Activated CD4-positive, alpha-beta memory T cell treated with anti-CD3 and anti-CD28 coated beads, Interleukin-2, amount 10 ng/mL, durations not matched to agents 7 days and 5 days (primary cell): ENCODE results near the gene UCK2. TPM values are rescaled to one million over a fixed set of nuclear protein-coding genes. Genes with fewer than 3 reads are reported as not detected.
"Not testable (repeated sequence)": the region's sequence is repeated elsewhere in the genome, so short reads cannot be mapped to it uniquely, and the experiment has no call there.

Source experiments
- CTCF ChIA-PET: fragments of 350-600 bp; sonication (Branson Sonifier 250); formaldehyde crosslinking; loops from one replicate; lab custom pipeline; 2021; ENCODE audit warnings: antibody characterized with exemption, inconsistent platforms; lab: Charles Lee
- POLR2A ChIA-PET: fragments of 350-600 bp; sonication (Branson Sonifier 250); formaldehyde crosslinking; loops from one replicate; lab custom pipeline; 2021; ENCODE audit warnings: antibody characterized with exemption; lab: Charles Lee
- DNase-seq: peaks from one replicate; pipeline ENCODE4 v3.0.0-alpha.2; 2020
- H3K27ac Mint-ChIP-seq: one replicate; pipeline ENCODE4 v1.8.0; 2021; ENCODE audit warnings: mild to moderate bottlenecking, mixed read lengths
- H3K27me3 Mint-ChIP-seq: one replicate; pipeline ENCODE4 v1.8.0; 2021; ENCODE audit warnings: mixed read lengths
- H3K36me3 Mint-ChIP-seq: one replicate; pipeline ENCODE4 v1.8.0; 2021; ENCODE audit warnings: low read depth, mixed read lengths
- H3K4me1 Mint-ChIP-seq: one replicate; pipeline ENCODE4 v1.8.0; 2021; ENCODE audit warnings: mixed read lengths
- H3K4me3 Mint-ChIP-seq: one replicate; pipeline ENCODE4 v1.8.0; 2021; ENCODE audit warnings: mild to moderate bottlenecking, mixed read lengths
- H3K9me3 Mint-ChIP-seq: one replicate; pipeline ENCODE4 v1.8.0; 2021; ENCODE audit warnings: mixed read lengths
- total RNA-seq, 2 experiments: library from RNA; stranded (reverse); gene quantifications; one replicate each; pipeline ENCODE4 v1.2.3, GENCODE V29; 2021

Gene UCK2
- total RNA-seq, result 10 to 100 TPM; 32.1 to 34.4 TPM

DNA sequence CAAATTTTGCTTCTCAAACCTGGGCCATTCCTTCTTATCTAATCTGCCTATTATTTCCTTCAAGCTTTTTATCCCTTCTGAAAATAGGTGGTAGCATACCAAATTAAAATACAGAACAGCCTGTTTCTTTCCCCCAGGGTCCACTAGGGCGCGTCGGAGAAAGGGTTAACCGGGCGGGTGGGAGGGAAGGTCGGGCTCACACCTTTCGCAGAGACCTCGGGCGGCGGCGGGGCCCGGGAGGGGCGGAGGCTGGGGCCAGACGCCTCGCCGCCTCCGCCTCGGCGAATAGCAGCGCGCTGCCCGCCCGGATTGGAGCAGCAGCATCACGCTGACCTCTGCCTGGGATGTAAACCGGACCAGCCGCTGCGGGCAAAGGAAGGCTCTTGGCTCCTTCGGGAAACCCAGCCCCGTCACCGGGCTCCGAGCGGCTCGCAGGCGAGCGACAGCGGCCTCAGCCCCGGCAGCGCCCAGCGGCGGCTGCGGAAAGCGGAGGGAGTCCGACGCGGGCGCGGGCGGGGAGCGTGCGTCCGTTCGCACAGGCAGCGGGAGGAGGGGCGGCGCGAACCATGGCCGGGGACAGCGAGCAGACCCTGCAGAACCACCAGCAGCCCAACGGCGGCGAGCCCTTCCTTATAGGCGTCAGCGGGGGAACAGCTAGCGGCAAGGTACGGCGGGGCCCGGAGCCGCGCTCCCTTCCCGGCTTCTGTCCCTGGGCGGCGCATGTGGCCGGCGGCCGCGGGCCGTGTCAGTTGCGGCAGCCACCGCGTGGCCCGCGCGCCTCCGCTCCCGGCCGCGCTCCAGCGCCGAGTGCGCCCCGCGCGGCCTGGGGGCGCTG lies at the start of gene UCK2:
UCK2 (plus strand) TSS at position 347 of the 835 bp plus-strand sequence; CDS start at position 567, 220 bp downstream.
- CTCF ChIA-PET, result interaction anchor here (0.7 to 3.7 kb wide), 5 partner anchors 18 to 90 kb away, joined by 3 to 12 read pairs (median 3); partner anchors contain the start of gene TMCO1
- peak within 1 kb of the TSS; percentile 90 for H3K4me3 Mint-ChIP-seq

GRCh38 chr1:165778197-165778596 lies 49.2 kb upstream of the UCK2 start:
- H3K4me1 Mint-ChIP-seq, H3K4me3 Mint-ChIP-seq, H3K36me3 Mint-ChIP-seq, CTCF ChIA-PET, DNase-seq, POLR2A ChIA-PET, H3K9me3 Mint-ChIP-seq, H3K27ac Mint-ChIP-seq: not testable (repeated sequence)
- H3K27me3 Mint-ChIP-seq, result peaks cover 12% of the 10 kb centered on the region

More for the DNA sequence above, at the start of gene UCK2:
- POLR2A ChIA-PET, result interaction anchor here (0.8 to 5.9 kb wide), 4 partner anchors 10 to 58 kb away, joined by 3 to 60 read pairs (median 11); partner anchors contain the start of gene TMCO1
- Mint-ChIP-seq H3K36me3 (peaks cover 4% of the 10 kb centered on the region), H3K27ac (peak within 1 kb of the TSS; percentile 83), H3K27me3 (no peaks in the 10 kb centered on the region), H3K9me3 (no peaks in the 10 kb centered on the region), H3K4me1 (peaks cover 26% of the 10 kb centered on the region)
- peak; percentile 63 for DNase-seq

GRCh38 chr1:165783519-165783918 lies 43.9 kb upstream of the UCK2 start:
- POLR2A ChIA-PET, H3K27ac Mint-ChIP-seq, CTCF ChIA-PET, H3K36me3 Mint-ChIP-seq, DNase-seq, H3K4me3 Mint-ChIP-seq, H3K27me3 Mint-ChIP-seq, H3K4me1 Mint-ChIP-seq, H3K9me3 Mint-ChIP-seq: not testable (repeated sequence)

GRCh38 chr1:165787741-165788140 lies 39.7 kb upstream of the UCK2 start:
- H3K4me1 Mint-ChIP-seq, result no peaks in the 10 kb centered on the region
- no peak overlapping the region for H3K27ac Mint-ChIP-seq
- no peaks in the 10 kb centered on the region for H3K9me3 Mint-ChIP-seq
- no peak for DNase-seq
- H3K36me3 Mint-ChIP-seq, result no peaks in the 10 kb centered on the region
- CTCF ChIA-PET, result no interaction called here
- POLR2A ChIA-PET, result no interaction called here
- no peak overlapping the region for H3K4me3 Mint-ChIP-seq
- peaks cover 12% of the 10 kb centered on the region for H3K27me3 Mint-ChIP-seq

- Mint-ChIP-seq H3K27ac (no peak overlapping the region), H3K27me3 (peaks cover 17% of the 10 kb centered on the region), H3K36me3 (no peaks in the 10 kb centered on the region), H3K9me3 (no peaks in the 10 kb centered on the region), H3K4me1 (no peaks in the 10 kb centered on the region), H3K4me3 (no peak overlapping the region)
- ChIA-PET CTCF (no interaction called here), POLR2A (no interaction called here)
- no peak for DNase-seq
These were observed 33.5 kb upstream of the UCK2 start for GRCh38 chr1:165793951-165794350.

DNA sequence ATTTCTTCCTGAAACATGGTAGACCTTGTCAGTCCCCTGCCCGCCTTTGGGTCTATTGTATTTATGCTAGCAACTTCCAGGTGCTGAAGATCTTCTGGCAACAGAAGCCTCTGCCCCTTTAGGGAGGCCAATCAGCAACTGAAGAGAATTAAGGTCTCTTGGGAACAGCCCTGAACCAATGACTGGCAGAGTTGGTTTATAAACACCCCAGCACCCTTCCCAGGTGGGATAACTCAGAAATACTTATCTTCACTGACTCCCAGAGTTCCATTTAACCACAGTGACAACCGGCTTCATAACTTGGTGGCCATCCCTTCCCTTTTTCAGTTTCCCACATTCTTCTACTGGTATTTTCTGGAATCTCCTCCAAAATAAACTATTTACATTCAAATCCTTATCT lies 31.5 kb upstream of the UCK2 start:
- Mint-ChIP-seq H3K9me3 (peaks cover 3% of the 10 kb centered on the region), H3K36me3 (no peaks in the 10 kb centered on the region), H3K27ac (no peak overlapping the region), H3K4me3 (no peak overlapping the region), H3K27me3 (peaks cover 25% of the 10 kb centered on the region), H3K4me1 (no peaks in the 10 kb centered on the region)
- ChIA-PET CTCF (no interaction called here), POLR2A (no interaction called here)
- no peak for DNase-seq

DNA sequence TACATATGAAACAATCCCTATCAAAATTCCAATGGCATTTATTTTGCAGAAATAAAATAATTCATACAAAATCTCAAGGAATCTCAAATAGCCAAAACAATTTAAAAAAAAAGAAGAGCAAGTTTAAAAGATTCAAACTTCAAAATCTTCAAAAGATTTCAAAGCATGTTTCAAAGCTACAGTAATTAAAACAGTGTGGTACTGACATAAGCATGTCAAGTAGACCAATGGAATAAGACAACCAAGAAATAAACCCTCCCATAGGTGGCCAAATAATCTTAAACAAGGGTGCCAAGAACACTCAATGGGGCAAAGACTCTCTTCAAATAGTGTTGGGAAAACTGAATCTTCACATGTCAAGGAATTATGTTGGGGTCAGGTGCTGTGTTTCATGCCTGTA lies 28.0 kb upstream of the UCK2 start:
- DNase-seq, result no peak
- CTCF ChIA-PET, result no interaction called here
- H3K4me3 Mint-ChIP-seq, result no peak overlapping the region
- POLR2A ChIA-PET, result no interaction called here
- H3K9me3 Mint-ChIP-seq, result peaks cover 3% of the 10 kb centered on the region
- no peak overlapping the region for H3K27ac Mint-ChIP-seq
- no peaks in the 10 kb centered on the region for H3K4me1 Mint-ChIP-seq
- peaks cover 2% of the 10 kb centered on the region for H3K36me3 Mint-ChIP-seq
- peaks cover 31% of the 10 kb centered on the region for H3K27me3 Mint-ChIP-seq

DNA sequence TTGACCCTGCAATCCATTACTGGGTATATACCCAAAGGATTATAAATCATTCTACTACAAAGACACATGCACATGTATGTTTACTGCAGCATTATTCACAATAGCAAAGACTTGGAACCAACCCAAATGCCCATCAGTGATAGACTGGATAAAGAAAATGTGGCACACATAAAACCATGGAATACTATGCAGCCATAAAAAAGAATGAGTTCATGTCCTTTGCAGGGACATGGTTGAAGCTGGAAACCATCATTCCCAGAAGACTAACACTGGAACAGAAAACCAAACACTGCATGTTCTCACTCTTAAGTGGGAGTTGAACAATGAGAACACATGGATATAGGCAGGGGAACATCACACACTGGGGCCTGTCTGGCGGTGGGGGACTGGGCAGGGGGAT lies 22.9 kb upstream of the UCK2 start:
- CTCF ChIA-PET, H3K9me3 Mint-ChIP-seq, POLR2A ChIA-PET, H3K27ac Mint-ChIP-seq, H3K36me3 Mint-ChIP-seq, DNase-seq, H3K4me3 Mint-ChIP-seq, H3K4me1 Mint-ChIP-seq: not testable (repeated sequence)
- peaks cover 34% of the 10 kb centered on the region for H3K27me3 Mint-ChIP-seq

GRCh38 chr1:165807613-165808012 lies 19.8 kb upstream of the UCK2 start:
- ChIA-PET POLR2A (no interaction called here), CTCF (no interaction called here)
- Mint-ChIP-seq H3K36me3 (peaks cover 2% of the 10 kb centered on the region), H3K9me3 (no peaks in the 10 kb centered on the region), H3K27me3 (peaks cover 25% of the 10 kb centered on the region), H3K4me1 (no peaks in the 10 kb centered on the region), H3K27ac (no peak overlapping the region), H3K4me3 (no peak overlapping the region)
- DNase-seq, result no peak

DNA sequence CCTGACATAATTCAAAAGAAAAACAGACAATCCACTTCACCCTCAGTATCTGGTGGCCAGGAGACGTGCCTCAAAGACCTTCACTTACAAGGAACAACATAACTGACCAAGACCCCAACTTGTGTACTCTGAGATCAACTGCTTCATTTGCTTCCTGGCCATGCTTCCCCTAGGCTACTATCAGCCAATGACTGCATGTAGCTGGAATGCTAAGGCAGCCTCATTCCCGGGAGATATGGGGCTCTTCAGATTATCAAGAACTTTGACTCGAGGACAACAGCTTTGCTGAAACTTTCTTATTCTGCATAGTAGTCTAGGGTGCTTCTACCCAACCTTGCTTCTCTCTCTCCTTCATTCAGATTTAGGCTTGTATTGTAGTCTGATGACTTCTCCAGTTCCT lies 11.7 kb upstream of the UCK2 start:
- no peak for DNase-seq
- no peaks in the 10 kb centered on the region for H3K36me3 Mint-ChIP-seq
- H3K27me3 Mint-ChIP-seq, result peaks cover 7% of the 10 kb centered on the region
- H3K4me3 Mint-ChIP-seq, result no peak overlapping the region
- POLR2A ChIA-PET, result no interaction called here
- no peaks in the 10 kb centered on the region for H3K4me1 Mint-ChIP-seq
- CTCF ChIA-PET, result no interaction called here
- no peak overlapping the region for H3K27ac Mint-ChIP-seq
- no peaks in the 10 kb centered on the region for H3K9me3 Mint-ChIP-seq

DNA sequence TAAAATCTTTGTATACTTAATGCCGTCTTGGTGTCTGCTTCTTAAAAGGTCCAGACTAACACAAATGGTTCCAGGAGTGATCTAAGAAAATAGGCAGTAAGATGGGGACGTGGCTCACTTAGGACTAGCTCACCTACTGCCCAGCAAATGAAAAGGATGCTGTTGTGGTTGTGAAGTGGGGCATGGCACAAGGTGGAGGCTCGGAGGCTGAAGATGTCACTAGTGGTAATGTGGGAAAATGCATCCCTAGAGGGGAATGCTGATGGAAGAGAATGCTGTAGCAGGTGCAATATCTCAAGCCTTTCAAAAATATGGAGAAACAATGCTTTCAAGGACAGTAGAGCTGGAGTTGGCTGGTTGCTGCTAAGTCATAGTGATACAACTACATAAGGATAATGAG lies 11.3 kb upstream of the UCK2 start:
- Mint-ChIP-seq H3K9me3 (no peaks in the 10 kb centered on the region), H3K4me3 (no peak overlapping the region), H3K27ac (no peak overlapping the region), H3K36me3 (no peaks in the 10 kb centered on the region), H3K27me3 (peaks cover 7% of the 10 kb centered on the region), H3K4me1 (no peaks in the 10 kb centered on the region)
- CTCF ChIA-PET, result no interaction called here
- POLR2A ChIA-PET, result interaction anchor here (1.2 kb wide), 1 partner anchor 47 kb away, joined by 5 read pairs; no protein-coding TSS in a partner anchor
- no peak for DNase-seq

DNA sequence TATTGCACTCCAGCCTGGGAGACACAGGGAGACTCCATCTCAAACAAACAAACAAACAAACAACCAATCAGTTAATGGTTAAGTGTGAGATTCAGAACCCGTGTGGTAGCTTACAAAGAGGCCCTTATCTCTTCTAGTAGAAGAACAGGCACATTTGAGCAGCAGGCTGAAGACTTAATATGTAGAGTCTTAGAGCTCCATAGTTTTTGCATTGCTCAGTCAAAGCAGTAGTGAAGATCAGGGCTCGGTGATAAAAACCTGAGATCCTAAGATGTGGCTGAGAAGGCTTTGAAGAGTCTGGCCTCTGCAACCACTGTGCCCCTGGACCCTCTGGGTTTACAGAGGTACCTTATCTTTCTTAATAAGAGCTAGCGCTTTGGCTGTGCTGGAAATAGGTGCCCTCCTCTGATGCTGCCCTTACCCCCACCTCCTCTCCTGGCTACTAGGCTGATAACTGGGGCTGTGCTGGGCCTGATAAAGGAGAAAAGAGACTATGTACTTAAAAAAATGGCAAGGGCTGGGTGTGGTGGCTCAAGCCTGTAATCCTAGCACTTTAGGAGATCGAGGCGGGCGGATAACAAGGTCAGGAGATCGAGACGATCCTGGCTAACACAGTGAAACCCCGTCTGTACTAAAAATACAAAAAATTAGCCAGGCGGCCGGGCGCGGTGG lies 10.5 kb upstream of the UCK2 start:
- Mint-ChIP-seq H3K27me3 (peaks cover 7% of the 10 kb centered on the region), H3K4me1 (no peaks in the 10 kb centered on the region), H3K9me3 (no peaks in the 10 kb centered on the region), H3K36me3 (no peaks in the 10 kb centered on the region), H3K4me3 (no peak overlapping the region), H3K27ac (no peak overlapping the region)
- ChIA-PET CTCF (no interaction called here), POLR2A (interaction anchor here (1.2 kb wide), 1 partner anchor 47 kb away, joined by 5 read pairs; no protein-coding TSS in a partner anchor)
- no peak for DNase-seq

DNA sequence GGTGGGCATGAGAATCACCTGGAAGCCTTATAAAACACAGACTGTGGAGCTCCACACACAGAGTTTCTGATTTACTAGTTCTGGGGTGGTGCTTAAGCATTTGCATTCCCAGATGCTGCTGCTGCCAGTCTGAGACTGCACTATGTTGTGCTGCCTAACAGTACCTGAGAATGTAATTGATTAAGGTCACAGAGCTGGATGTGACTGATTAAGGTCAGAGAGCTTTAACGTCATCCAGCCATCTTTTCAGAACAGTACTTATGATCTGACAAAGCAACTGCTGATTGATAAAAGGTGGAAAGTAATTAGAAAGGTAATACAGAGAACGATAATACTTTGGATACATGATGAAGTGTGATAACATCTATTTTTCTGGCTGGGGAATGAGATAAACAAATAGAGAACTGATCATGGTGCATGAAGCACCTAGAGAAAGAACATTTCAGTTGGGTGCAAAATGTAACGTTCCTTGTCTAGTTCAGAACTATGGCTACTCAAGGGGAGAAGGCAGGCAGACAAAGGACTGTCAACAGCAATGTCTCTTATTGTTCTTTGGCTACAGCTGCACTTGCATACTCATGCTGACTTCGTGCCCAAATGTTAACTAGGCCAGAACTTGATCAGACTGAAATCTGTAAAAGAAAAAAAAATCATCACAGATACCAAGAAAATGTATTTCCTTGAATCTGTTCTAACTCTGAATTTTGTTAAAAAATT lies 3.7 kb upstream of the UCK2 start:
- POLR2A ChIA-PET, result interaction anchor here (2.4 kb wide), 1 partner anchor 54 kb away, joined by 15 read pairs; the partner anchor contains the start of gene TMCO1
- H3K4me3 Mint-ChIP-seq, result no peak overlapping the region

More for the DNA sequence above, 3.7 kb upstream of the UCK2 start:
- no peaks in the 10 kb centered on the region for H3K27me3 Mint-ChIP-seq
- H3K4me1 Mint-ChIP-seq, result peaks cover 14% of the 10 kb centered on the region
- no peak for DNase-seq
- no peaks in the 10 kb centered on the region for H3K9me3 Mint-ChIP-seq
- no peak overlapping the region for H3K27ac Mint-ChIP-seq
- CTCF ChIA-PET, result interaction anchor here (0.6 to 1.2 kb wide), 3 partner anchors 48 to 106 kb away, joined by 3 to 4 read pairs (median 3); no protein-coding TSS in a partner anchor
- H3K36me3 Mint-ChIP-seq, result no peaks in the 10 kb centered on the region
